ENCODE measurements around the gene KCNA10.

DNA sequence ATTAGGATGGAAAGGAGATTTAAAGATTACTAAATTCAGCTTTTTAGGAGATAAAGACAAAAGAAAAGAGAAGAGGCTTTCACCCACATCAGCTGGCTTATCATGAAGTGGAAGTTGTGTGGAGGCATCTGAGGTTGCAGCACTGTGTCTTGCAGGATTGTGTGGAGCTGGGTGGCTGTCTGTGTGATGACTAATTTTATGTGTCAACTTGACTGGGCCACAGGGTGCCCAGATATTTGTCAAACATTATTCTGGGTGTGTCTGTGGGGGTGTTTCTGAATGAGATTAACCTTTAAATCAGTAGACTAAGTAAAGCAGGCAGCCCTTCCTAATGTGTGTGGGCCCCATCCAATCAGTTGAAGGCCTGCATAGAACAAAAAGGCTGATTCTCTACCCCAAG, 3.9 kb downstream of the KCNA10 start:
- no peak for TF ChIP-seq POLR2A (IDR thresholded peaks at IDR 0.05; ENCODE audit: low read length)
- TF ChIP-seq GATA1 (IDR thresholded peaks at IDR 0.05; ENCODE audit: low read depth, low read length), result no peak
